GM23338 (cell line): ENCODE measurements around the gene CMIP. TPM values are rescaled to one million over a fixed set of nuclear protein-coding genes. Genes with fewer than 3 reads are reported as not detected.

Source experiments
- ATAC-seq: fragments of 200-7000 bp; cut with Tn5 transposase; 3 replicates; pipeline ENCODE4 v1.9.1; 2020
- DNase-seq: peaks from one replicate; pipeline ENCODE4 v3.0.0-alpha.2; 2015; ENCODE audit warnings: low spot score
- H2AFZ ChIP-seq: fragments of 200-600 bp; sonication (generic); 2 replicates; pipeline ENCODE4 v1.8.0; 2016; ENCODE audit warnings: antibody characterized with exemption, mild to moderate bottlenecking, moderate library complexity
- H3F3A ChIP-seq: fragments of 200-600 bp; sonication (generic); replicated peaks from 2 replicates; pipeline ENCODE4 v1.8.0; 2017; ENCODE audit warnings: antibody characterized with exemption, mixed run types, low read depth
- H3K27ac ChIP-seq: fragments of 200-600 bp; sonication (generic); 2 replicates; pipeline ENCODE4 v1.6.1; 2016; ENCODE audit warnings: low read depth
- H3K27me3 ChIP-seq: fragments of 200-600 bp; sonication (generic); 2 replicates; pipeline ENCODE4 v1.8.0; 2016; ENCODE audit warnings: mild to moderate bottlenecking, mixed run types, moderate library complexity; ENCODE audit not compliant: insufficient read depth
- H3K36me3 ChIP-seq: fragments of 200-600 bp; sonication (generic); 2 replicates; pipeline ENCODE4 v1.8.0; 2016; ENCODE audit warnings: mild to moderate bottlenecking; ENCODE audit not compliant: insufficient read depth
- H3K4me1 ChIP-seq: fragments of 200-600 bp; sonication (generic); 2 replicates; pipeline ENCODE4 v1.8.0; 2016; ENCODE audit warnings: mild to moderate bottlenecking, moderate library complexity; ENCODE audit not compliant: insufficient read depth
- H3K4me2 ChIP-seq: fragments of 200-600 bp; sonication (generic); 2 replicates; pipeline ENCODE4 v1.7.1; 2017; ENCODE audit warnings: mixed run types
- H3K4me3 ChIP-seq: fragments of 200-600 bp; sonication (generic); 2 replicates; pipeline ENCODE4 v1.6.1; 2016; ENCODE audit warnings: mixed run types
- H3K79me2 ChIP-seq: fragments of 200-600 bp; sonication (generic); replicated peaks from 2 replicates; pipeline ENCODE4 v1.8.0; 2017; ENCODE audit warnings: mild to moderate bottlenecking; ENCODE audit not compliant: insufficient read depth
- H3K9me2 ChIP-seq: fragments of 200-600 bp; sonication (generic); 2 replicates; pipeline ENCODE4 v1.8.0; 2017; ENCODE audit not compliant: insufficient read depth
- H4K20me1 ChIP-seq: fragments of 200-600 bp; sonication (generic); replicated peaks from 2 replicates; pipeline ENCODE4 v1.8.0; 2017; ENCODE audit warnings: mild to moderate bottlenecking; ENCODE audit not compliant: insufficient read depth
- H3K27ac Mint-ChIP-seq: 2 replicates; pipeline ENCODE4 v1.8.0; 2020; ENCODE audit warnings: inconsistent platforms, mild to moderate bottlenecking, moderate library complexity, mixed read lengths
- H3K27me3 Mint-ChIP-seq: 3 replicates; pipeline ENCODE4 v1.8.0; 2022; ENCODE audit warnings: low read depth, mild to moderate bottlenecking, moderate library complexity, mixed read lengths, inconsistent platforms; ENCODE audit not compliant: insufficient read depth, poor library complexity
- H3K36me3 Mint-ChIP-seq: 3 replicates; pipeline ENCODE4 v1.8.0; 2021; ENCODE audit warnings: low read depth, mild to moderate bottlenecking, inconsistent platforms, moderate library complexity, mixed read lengths
- H3K4me1 Mint-ChIP-seq: 3 replicates; pipeline ENCODE4 v1.8.0; 2020; ENCODE audit warnings: mild to moderate bottlenecking, inconsistent platforms, mixed read lengths
- H3K4me3 Mint-ChIP-seq: 3 replicates; pipeline ENCODE4 v1.8.0; 2021; ENCODE audit warnings: moderate library complexity, mild to moderate bottlenecking, inconsistent platforms, mixed read lengths
- H3K9me3 Mint-ChIP-seq: 3 replicates; pipeline ENCODE4 v1.8.0; 2020; ENCODE audit warnings: moderate library complexity, mild to moderate bottlenecking, inconsistent platforms, mixed read lengths
- CREB1 ChIP-seq: fragments of 250-450 bp; sonication (Bioruptor Pico); IDR thresholded peaks from 2 replicates; pipeline ENCODE4 v1.5.0; 2020; ENCODE audit warnings: low read depth, mild to moderate bottlenecking, moderate library complexity
- EZH2 ChIP-seq: fragments of 200-600 bp; sonication (generic); IDR thresholded peaks from one replicate; pipeline ENCODE4 v1.8.0; 2017; ENCODE audit warnings: antibody characterized with exemption, mild to moderate bottlenecking, low read depth; ENCODE audit not compliant: unreplicated experiment
- EZH2phosphoT487 ChIP-seq: fragments of 200-600 bp; sonication (generic); IDR thresholded peaks from one replicate; pipeline ENCODE4 v1.8.1; 2018; ENCODE audit warnings: antibody characterized with exemption; ENCODE audit not compliant: unreplicated experiment
- JUNB ChIP-seq: IDR thresholded peaks from one replicate; pipeline ENCODE4 v1.6.1; 2016; ENCODE audit warnings: antibody characterized with exemption; ENCODE audit not compliant: unreplicated experiment
- NANOG ChIP-seq: IDR thresholded peaks from 2 replicates; pipeline ENCODE4 v1.6.1; 2016; ENCODE audit warnings: antibody characterized with exemption, borderline replicate concordance
- POLR2AphosphoS5 ChIP-seq: IDR thresholded peaks from 2 replicates; pipeline ENCODE4 v1.6.1; 2016; ENCODE audit warnings: antibody characterized with exemption, low read depth
- STAT1 ChIP-seq: IDR thresholded peaks from one replicate; pipeline ENCODE4 v1.6.1; 2016; ENCODE audit warnings: antibody characterized with exemption; ENCODE audit not compliant: unreplicated experiment
- ZNF331 ChIP-seq: fragments of 250-450 bp; sonication (Bioruptor Pico); IDR thresholded peaks from 2 replicates; pipeline ENCODE4 v1.5.0; 2020; ENCODE audit warnings: low read depth, mild to moderate bottlenecking, moderate library complexity
- polyA plus RNA-seq: library from polyadenylated mRNA; unstranded; fragments of >200 nt; fragmentation: Nextera tagmentation; extraction: Ambion mirVana; gene quantifications from 2 replicates; pipeline ENCODE4 v1.2.1, GENCODE V29; 2016
- total RNA-seq: library from RNA; depleted of rRNA; stranded (reverse); fragments of >200 nt; shearing (Covaris generic); gene quantifications from 2 replicates; pipeline ENCODE4 v1.2.3, GENCODE V29; 2014
- TF ChIP-seq, protein P1 (sequence below): IDR thresholded peaks from 2 replicates; pipeline ENCODE4 v1.6.1; 2016; ENCODE audit warnings: antibody characterized with exemption
- TF ChIP-seq, protein P2 (sequence below), 2 experiments: fragments of 200-600 bp in 1 of 2; sonication (generic) in 1 of 2; conservative IDR thresholded peaks; 2 replicates each; pipeline versions ENCODE4 v1.5.1 to v1.6.1; 2016 to 2017; ENCODE audit warnings: antibody characterized with exemption in 2 of 2, low read depth in 2 of 2, mild to moderate bottlenecking in 2 of 2, moderate library complexity in 1 of 2
- TF ChIP-seq, protein P3 (sequence below): fragments of 250-450 bp; sonication (Bioruptor Pico); IDR thresholded peaks from 2 replicates; pipeline ENCODE4 v1.5.0; 2020; ENCODE audit warnings: mild to moderate bottlenecking, moderate library complexity
- TF ChIP-seq, protein P4 (sequence below): IDR thresholded peaks from one replicate; pipeline ENCODE4 v1.6.1; 2018; ENCODE audit warnings: antibody characterized with exemption; ENCODE audit not compliant: unreplicated experiment

CMIP gene
- total and polyA plus RNA-seq, 2 experiments from 2014 or later: 9.5 to 62.3 TPM

DNA sequence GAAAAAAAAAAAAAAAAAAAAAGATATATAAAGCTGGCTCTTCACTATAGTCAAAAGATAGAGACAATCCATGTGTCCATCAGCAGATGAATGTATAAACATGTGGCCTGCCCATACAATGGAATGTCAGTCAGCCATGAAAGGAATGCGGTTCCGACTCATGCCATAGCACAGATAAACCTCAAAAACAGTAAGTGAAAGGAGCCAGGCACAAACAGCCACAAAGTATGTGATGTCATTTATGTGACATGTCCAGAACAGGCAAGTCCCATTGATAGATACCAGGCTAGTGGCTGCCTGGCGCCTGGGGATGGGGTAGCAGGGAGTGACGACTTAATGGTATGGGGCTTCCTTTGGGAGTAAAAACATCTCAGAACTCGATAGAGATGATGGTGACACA is 155.7 kb downstream of the CMIP start:
- no peak overlapping the region for H3K4me3 Mint-ChIP-seq
- H3K4me1 ChIP-seq: peaks cover 4% of the 10 kb centered on the region
- peaks cover 28% of the 10 kb centered on the region for H3K4me1 Mint-ChIP-seq
- no peaks in the 10 kb centered on the region for H3K27me3 ChIP-seq
- H4K20me1 ChIP-seq: peaks cover 32% of the 10 kb centered on the region
- no peak overlapping the region for H3K27ac ChIP-seq
- ATAC-seq (no peak), DNase-seq (no peak)
- H3K36me3 Mint-ChIP-seq: no peaks in the 10 kb centered on the region
- TF ChIP-seq POLR2AphosphoS5: no peak
- TF ChIP-seq EZH2: no peak
- TF ChIP-seq, protein P1, sequence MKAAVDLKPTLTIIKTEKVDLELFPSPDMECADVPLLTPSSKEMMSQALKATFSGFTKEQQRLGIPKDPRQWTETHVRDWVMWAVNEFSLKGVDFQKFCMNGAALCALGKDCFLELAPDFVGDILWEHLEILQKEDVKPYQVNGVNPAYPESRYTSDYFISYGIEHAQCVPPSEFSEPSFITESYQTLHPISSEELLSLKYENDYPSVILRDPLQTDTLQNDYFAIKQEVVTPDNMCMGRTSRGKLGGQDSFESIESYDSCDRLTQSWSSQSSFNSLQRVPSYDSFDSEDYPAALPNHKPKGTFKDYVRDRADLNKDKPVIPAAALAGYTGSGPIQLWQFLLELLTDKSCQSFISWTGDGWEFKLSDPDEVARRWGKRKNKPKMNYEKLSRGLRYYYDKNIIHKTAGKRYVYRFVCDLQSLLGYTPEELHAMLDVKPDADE: no peak
- no peak for TF ChIP-seq JUNB
- TF ChIP-seq CREB1 (CRISPR knock-in tag): no peak
- TF ChIP-seq, protein P2, sequence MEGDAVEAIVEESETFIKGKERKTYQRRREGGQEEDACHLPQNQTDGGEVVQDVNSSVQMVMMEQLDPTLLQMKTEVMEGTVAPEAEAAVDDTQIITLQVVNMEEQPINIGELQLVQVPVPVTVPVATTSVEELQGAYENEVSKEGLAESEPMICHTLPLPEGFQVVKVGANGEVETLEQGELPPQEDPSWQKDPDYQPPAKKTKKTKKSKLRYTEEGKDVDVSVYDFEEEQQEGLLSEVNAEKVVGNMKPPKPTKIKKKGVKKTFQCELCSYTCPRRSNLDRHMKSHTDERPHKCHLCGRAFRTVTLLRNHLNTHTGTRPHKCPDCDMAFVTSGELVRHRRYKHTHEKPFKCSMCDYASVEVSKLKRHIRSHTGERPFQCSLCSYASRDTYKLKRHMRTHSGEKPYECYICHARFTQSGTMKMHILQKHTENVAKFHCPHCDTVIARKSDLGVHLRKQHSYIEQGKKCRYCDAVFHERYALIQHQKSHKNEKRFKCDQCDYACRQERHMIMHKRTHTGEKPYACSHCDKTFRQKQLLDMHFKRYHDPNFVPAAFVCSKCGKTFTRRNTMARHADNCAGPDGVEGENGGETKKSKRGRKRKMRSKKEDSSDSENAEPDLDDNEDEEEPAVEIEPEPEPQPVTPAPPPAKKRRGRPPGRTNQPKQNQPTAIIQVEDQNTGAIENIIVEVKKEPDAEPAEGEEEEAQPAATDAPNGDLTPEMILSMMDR (conservative IDR thresholded peaks at IDR 0.05; ENCODE audit: low read depth in 2 of 2): no peak
- TF ChIP-seq, protein P3, sequence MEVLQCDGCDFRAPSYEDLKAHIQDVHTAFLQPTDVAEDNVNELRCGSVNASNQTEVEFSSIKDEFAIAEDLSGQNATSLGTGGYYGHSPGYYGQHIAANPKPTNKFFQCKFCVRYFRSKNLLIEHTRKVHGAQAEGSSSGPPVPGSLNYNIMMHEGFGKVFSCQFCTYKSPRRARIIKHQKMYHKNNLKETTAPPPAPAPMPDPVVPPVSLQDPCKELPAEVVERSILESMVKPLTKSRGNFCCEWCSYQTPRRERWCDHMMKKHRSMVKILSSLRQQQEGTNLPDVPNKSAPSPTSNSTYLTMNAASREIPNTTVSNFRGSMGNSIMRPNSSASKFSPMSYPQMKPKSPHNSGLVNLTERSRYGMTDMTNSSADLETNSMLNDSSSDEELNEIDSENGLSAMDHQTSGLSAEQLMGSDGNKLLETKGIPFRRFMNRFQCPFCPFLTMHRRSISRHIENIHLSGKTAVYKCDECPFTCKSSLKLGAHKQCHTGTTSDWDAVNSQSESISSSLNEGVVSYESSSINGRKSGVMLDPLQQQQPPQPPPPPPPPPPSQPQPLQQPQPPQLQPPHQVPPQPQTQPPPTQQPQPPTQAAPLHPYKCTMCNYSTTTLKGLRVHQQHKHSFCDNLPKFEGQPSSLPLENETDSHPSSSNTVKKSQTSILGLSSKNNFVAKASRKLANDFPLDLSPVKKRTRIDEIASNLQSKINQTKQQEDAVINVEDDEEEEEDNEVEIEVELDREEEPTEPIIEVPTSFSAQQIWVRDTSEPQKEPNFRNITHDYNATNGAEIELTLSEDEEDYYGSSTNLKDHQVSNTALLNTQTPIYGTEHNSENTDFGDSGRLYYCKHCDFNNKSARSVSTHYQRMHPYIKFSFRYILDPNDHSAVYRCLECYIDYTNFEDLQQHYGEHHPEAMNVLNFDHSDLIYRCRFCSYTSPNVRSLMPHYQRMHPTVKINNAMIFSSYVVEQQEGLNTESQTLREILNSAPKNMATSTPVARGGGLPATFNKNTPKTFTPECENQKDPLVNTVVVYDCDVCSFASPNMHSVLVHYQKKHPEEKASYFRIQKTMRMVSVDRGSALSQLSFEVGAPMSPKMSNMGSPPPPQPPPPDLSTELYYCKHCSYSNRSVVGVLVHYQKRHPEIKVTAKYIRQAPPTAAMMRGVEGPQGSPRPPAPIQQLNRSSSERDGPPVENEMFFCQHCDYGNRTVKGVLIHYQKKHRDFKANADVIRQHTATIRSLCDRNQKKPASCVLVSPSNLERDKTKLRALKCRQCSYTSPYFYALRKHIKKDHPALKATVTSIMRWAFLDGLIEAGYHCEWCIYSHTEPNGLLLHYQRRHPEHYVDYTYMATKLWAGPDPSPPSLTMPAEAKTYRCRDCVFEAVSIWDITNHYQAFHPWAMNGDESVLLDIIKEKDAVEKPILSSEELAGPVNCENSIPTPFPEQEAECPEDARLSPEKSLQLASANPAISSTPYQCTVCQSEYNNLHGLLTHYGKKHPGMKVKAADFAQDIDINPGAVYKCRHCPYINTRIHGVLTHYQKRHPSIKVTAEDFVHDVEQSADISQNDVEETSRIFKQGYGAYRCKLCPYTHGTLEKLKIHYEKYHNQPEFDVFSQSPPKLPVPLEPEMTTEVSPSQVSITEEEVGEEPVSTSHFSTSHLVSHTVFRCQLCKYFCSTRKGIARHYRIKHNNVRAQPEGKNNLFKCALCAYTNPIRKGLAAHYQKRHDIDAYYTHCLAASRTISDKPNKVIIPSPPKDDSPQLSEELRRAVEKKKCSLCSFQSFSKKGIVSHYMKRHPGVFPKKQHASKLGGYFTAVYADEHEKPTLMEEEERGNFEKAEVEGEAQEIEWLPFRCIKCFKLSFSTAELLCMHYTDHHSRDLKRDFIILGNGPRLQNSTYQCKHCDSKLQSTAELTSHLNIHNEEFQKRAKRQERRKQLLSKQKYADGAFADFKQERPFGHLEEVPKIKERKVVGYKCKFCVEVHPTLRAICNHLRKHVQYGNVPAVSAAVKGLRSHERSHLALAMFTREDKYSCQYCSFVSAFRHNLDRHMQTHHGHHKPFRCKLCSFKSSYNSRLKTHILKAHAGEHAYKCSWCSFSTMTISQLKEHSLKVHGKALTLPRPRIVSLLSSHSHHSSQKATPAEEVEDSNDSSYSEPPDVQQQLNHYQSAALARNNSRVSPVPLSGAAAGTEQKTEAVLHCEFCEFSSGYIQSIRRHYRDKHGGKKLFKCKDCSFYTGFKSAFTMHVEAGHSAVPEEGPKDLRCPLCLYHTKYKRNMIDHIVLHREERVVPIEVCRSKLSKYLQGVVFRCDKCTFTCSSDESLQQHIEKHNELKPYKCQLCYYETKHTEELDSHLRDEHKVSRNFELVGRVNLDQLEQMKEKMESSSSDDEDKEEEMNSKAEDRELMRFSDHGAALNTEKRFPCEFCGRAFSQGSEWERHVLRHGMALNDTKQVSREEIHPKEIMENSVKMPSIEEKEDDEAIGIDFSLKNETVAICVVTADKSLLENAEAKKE (CRISPR knock-in tag): no peak
- TF ChIP-seq ZNF331 (CRISPR knock-in tag): no peak
- TF ChIP-seq STAT1: no peak
- TF ChIP-seq, protein P4, sequence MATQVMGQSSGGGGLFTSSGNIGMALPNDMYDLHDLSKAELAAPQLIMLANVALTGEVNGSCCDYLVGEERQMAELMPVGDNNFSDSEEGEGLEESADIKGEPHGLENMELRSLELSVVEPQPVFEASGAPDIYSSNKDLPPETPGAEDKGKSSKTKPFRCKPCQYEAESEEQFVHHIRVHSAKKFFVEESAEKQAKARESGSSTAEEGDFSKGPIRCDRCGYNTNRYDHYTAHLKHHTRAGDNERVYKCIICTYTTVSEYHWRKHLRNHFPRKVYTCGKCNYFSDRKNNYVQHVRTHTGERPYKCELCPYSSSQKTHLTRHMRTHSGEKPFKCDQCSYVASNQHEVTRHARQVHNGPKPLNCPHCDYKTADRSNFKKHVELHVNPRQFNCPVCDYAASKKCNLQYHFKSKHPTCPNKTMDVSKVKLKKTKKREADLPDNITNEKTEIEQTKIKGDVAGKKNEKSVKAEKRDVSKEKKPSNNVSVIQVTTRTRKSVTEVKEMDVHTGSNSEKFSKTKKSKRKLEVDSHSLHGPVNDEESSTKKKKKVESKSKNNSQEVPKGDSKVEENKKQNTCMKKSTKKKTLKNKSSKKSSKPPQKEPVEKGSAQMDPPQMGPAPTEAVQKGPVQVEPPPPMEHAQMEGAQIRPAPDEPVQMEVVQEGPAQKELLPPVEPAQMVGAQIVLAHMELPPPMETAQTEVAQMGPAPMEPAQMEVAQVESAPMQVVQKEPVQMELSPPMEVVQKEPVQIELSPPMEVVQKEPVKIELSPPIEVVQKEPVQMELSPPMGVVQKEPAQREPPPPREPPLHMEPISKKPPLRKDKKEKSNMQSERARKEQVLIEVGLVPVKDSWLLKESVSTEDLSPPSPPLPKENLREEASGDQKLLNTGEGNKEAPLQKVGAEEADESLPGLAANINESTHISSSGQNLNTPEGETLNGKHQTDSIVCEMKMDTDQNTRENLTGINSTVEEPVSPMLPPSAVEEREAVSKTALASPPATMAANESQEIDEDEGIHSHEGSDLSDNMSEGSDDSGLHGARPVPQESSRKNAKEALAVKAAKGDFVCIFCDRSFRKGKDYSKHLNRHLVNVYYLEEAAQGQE: no peak
- no peak for TF ChIP-seq NANOG
- TF ChIP-seq EZH2phosphoT487: no peak
- H3K79me2 ChIP-seq: peaks cover 76% of the 10 kb centered on the region
- no peaks in the 10 kb centered on the region for H3K36me3 ChIP-seq
- H2AFZ ChIP-seq: no peak overlapping the region
- H3K27ac Mint-ChIP-seq: no peak overlapping the region
- H3K4me2 ChIP-seq: no peak overlapping the region
- no peaks in the 10 kb centered on the region for H3F3A ChIP-seq
- H3K4me3 ChIP-seq: no peak overlapping the region
- H3K27me3 Mint-ChIP-seq: peaks cover 8% of the 10 kb centered on the region
- no peaks in the 10 kb centered on the region for H3K9me2 ChIP-seq
- H3K9me3 Mint-ChIP-seq: no peaks in the 10 kb centered on the region; the same call in 2 of the 3 replicates
